ENCODE measurements around the gene L3MBTL4.

DNA sequence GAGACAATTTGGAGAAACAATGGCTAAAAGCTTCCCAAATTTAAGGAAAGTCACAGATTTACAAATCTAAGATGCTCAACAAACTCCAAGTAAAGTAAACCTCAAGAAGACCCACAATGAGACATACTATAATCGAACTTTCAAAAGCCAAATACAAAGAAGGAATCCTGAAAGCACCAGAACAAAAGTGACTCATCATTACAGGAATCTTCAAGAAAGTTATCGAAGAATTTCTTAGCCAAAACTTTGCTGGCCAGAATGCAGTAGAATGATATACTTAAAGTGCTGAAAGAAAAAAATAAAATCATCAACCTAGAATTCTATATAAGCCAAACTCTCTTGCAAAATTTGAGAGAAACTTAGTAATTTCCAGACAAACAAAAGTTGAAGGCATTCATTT is 412.8 kb downstream of the L3MBTL4 start:
- TF ChIP-seq GLIS3 (CRISPR knock-in tag; IDR thresholded peaks at IDR 0.05): no peak
- TF ChIP-seq CSRNP3 (CRISPR knock-in tag; IDR thresholded peaks at IDR 0.05): no peak
- no peak for TF ChIP-seq TSHZ2 (CRISPR knock-in tag; IDR thresholded peaks at IDR 0.05)
- no peak for TF ChIP-seq TOX (CRISPR knock-in tag; IDR thresholded peaks at IDR 0.05; ENCODE audit: borderline replicate concordance)
- no peak for TF ChIP-seq ZNF8 (CRISPR knock-in tag; IDR thresholded peaks at IDR 0.05)
- TF ChIP-seq ZFP3 (CRISPR knock-in tag; IDR thresholded peaks at IDR 0.05): no peak
- TF ChIP-seq ARNTL (CRISPR knock-in tag; IDR thresholded peaks at IDR 0.05; ENCODE audit: borderline replicate concordance, low read depth): no peak
- no peak for TF ChIP-seq ZC3H10 (CRISPR knock-in tag; IDR thresholded peaks at IDR 0.05)
- no peak for TF ChIP-seq ZNF70 (CRISPR knock-in tag; IDR thresholded peaks at IDR 0.05)
- TF ChIP-seq, protein P1, sequence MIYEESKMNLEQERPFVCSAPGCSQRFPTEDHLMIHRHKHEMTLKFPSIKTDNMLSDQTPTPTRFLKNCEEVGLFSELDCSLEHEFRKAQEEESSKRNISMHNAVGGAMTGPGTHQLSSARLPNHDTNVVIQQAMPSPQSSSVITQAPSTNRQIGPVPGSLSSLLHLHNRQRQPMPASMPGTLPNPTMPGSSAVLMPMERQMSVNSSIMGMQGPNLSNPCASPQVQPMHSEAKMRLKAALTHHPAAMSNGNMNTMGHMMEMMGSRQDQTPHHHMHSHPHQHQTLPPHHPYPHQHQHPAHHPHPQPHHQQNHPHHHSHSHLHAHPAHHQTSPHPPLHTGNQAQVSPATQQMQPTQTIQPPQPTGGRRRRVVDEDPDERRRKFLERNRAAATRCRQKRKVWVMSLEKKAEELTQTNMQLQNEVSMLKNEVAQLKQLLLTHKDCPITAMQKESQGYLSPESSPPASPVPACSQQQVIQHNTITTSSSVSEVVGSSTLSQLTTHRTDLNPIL (CRISPR knock-in tag; IDR thresholded peaks at IDR 0.05; ENCODE audit: low read depth): no peak
- TF ChIP-seq PPARA (CRISPR knock-in tag; IDR thresholded peaks at IDR 0.05; ENCODE audit: borderline replicate concordance): no peak
- TF ChIP-seq ISL1 (CRISPR knock-in tag; IDR thresholded peaks at IDR 0.05): no peak
- TF ChIP-seq ESRRG (CRISPR knock-in tag; IDR thresholded peaks at IDR 0.05): no peak
